ENCODE results near the gene GRIK1.

The GRIK1 gene

DNA sequence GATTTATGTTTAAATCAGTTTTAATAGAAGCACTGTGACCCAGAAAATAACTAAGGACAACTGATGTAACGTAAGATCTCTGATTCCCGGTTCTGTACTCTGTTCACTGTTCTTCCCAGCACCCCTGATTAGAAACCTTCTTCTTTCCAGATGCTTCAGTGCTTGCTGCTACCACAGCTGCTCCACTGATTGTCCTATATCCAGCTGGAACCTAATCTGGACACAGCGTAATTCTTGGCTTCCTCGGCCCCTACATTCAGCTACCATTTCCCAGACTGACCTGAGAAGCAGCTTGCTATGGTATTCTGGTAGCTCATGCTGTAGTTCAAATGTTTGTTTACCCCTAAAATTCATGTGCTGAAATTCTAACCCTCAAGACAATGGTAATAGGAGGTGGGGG, 302.7 kb downstream of the GRIK1 start (continued):
- no peak for TF ChIP-seq ZNF19 (tag by site-specific recombination; IDR thresholded peaks at IDR 0.05; ENCODE audit: low read depth)
- TF ChIP-seq ZNF837 (tag by site-specific recombination; IDR thresholded peaks at IDR 0.05), result no peak
- no peak for TF ChIP-seq ZSCAN23 (tag by site-specific recombination; IDR thresholded peaks at IDR 0.05)
- no peak for TF ChIP-seq ZNF114 (tag by site-specific recombination; IDR thresholded peaks at IDR 0.05)
- TF ChIP-seq, protein P1, sequence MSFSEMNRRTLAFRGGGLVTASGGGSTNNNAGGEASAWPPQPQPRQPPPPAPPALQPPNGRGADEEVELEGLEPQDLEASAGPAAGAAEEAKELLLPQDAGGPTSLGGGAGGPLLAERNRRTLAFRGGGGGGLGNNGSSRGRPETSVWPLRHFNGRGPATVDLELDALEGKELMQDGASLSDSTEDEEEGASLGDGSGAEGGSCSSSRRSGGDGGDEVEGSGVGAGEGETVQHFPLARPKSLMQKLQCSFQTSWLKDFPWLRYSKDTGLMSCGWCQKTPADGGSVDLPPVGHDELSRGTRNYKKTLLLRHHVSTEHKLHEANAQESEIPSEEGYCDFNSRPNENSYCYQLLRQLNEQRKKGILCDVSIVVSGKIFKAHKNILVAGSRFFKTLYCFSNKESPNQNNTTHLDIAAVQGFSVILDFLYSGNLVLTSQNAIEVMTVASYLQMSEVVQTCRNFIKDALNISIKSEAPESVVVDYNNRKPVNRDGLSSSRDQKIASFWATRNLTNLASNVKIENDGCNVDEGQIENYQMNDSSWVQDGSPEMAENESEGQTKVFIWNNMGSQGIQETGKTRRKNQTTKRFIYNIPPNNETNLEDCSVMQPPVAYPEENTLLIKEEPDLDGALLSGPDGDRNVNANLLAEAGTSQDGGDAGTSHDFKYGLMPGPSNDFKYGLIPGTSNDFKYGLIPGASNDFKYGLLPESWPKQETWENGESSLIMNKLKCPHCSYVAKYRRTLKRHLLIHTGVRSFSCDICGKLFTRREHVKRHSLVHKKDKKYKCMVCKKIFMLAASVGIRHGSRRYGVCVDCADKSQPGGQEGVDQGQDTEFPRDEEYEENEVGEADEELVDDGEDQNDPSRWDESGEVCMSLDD (tag by site-specific recombination; IDR thresholded peaks at IDR 0.05), result no peak
- no peak for TF ChIP-seq ZNF324 (tag by site-specific recombination; IDR thresholded peaks at IDR 0.05)
- no peak for TF ChIP-seq ZSCAN30 (tag by site-specific recombination; IDR thresholded peaks at IDR 0.05)

DNA sequence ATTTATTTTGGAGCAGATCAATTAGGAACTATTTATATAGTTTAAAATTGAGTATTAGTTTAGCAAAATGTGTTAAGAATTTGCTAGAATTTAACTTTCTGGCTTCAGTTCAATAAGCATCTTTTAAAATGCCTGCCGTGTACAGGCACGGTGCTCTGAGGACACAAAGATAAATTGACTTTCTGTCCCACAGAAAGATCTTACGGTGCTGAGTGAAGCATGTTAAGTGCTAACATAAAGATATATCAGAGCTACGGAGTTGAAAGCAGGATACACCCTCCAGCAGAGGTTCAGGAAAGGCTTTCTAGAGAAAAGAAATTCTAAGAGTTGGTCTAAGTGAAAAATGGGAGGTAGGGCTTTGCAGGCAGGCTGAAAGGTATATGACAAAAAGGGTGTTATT, 305.4 kb downstream of the GRIK1 start:
- no peaks in the 10 kb centered on the region for H3K36me3 ChIP-seq (ENCODE audit: control insufficient read depth in 2 of 2, insufficient read depth in 1 of 2, low read length in 2 of 2)
- no peak overlapping the region for H3K27ac ChIP-seq (ENCODE audit: extremely low read depth, low read depth, low read length)
- H3K4me1 ChIP-seq (ENCODE audit: control insufficient read depth, insufficient read depth, low read length), result no peaks in the 10 kb centered on the region
- TF ChIP-seq TCF7L2 (IDR thresholded peaks at IDR 0.05; ENCODE audit: borderline replicate concordance, low read depth, low read length) (no peak), KLF1 (tag by site-specific recombination; IDR thresholded peaks at IDR 0.05) (no peak), KLF9 (tag by site-specific recombination; IDR thresholded peaks at IDR 0.05; ENCODE audit: low read depth) (no peak), ZNF324 (tag by site-specific recombination; IDR thresholded peaks at IDR 0.05) (no peak), ZNF548 (tag by site-specific recombination; IDR thresholded peaks at IDR 0.05) (no peak), ZNF37A (tag by site-specific recombination; IDR thresholded peaks at IDR 0.05) (no peak), ZNF184 (tag by site-specific recombination; IDR thresholded peaks at IDR 0.05) (no peak), ZSCAN23 (tag by site-specific recombination; IDR thresholded peaks at IDR 0.05) (no peak), SETDB1 (IDR thresholded peaks at IDR 0.05; ENCODE audit: insufficient read length, low read length) (no peak), ZNF23 (tag by site-specific recombination; IDR thresholded peaks at IDR 0.05; ENCODE audit: borderline replicate concordance) (no peak)
- TF ChIP-seq, protein P2, sequence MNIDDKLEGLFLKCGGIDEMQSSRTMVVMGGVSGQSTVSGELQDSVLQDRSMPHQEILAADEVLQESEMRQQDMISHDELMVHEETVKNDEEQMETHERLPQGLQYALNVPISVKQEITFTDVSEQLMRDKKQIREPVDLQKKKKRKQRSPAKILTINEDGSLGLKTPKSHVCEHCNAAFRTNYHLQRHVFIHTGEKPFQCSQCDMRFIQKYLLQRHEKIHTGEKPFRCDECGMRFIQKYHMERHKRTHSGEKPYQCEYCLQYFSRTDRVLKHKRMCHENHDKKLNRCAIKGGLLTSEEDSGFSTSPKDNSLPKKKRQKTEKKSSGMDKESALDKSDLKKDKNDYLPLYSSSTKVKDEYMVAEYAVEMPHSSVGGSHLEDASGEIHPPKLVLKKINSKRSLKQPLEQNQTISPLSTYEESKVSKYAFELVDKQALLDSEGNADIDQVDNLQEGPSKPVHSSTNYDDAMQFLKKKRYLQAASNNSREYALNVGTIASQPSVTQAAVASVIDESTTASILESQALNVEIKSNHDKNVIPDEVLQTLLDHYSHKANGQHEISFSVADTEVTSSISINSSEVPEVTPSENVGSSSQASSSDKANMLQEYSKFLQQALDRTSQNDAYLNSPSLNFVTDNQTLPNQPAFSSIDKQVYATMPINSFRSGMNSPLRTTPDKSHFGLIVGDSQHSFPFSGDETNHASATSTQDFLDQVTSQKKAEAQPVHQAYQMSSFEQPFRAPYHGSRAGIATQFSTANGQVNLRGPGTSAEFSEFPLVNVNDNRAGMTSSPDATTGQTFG (tag by site-specific recombination; IDR thresholded peaks at IDR 0.05; ENCODE audit: borderline replicate concordance), result no peak
- TF ChIP-seq, protein P3, sequence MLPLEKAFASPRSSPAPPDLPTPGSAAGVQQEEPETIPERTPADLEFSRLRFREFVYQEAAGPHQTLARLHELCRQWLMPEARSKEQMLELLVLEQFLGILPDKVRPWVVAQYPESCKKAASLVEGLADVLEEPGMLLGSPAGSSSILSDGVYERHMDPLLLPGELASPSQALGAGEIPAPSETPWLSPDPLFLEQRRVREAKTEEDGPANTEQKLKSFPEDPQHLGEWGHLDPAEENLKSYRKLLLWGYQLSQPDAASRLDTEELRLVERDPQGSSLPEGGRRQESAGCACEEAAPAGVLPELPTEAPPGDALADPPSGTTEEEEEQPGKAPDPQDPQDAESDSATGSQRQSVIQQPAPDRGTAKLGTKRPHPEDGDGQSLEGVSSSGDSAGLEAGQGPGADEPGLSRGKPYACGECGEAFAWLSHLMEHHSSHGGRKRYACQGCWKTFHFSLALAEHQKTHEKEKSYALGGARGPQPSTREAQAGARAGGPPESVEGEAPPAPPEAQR (tag by site-specific recombination; IDR thresholded peaks at IDR 0.05), result no peak
- TF ChIP-seq, protein P4, sequence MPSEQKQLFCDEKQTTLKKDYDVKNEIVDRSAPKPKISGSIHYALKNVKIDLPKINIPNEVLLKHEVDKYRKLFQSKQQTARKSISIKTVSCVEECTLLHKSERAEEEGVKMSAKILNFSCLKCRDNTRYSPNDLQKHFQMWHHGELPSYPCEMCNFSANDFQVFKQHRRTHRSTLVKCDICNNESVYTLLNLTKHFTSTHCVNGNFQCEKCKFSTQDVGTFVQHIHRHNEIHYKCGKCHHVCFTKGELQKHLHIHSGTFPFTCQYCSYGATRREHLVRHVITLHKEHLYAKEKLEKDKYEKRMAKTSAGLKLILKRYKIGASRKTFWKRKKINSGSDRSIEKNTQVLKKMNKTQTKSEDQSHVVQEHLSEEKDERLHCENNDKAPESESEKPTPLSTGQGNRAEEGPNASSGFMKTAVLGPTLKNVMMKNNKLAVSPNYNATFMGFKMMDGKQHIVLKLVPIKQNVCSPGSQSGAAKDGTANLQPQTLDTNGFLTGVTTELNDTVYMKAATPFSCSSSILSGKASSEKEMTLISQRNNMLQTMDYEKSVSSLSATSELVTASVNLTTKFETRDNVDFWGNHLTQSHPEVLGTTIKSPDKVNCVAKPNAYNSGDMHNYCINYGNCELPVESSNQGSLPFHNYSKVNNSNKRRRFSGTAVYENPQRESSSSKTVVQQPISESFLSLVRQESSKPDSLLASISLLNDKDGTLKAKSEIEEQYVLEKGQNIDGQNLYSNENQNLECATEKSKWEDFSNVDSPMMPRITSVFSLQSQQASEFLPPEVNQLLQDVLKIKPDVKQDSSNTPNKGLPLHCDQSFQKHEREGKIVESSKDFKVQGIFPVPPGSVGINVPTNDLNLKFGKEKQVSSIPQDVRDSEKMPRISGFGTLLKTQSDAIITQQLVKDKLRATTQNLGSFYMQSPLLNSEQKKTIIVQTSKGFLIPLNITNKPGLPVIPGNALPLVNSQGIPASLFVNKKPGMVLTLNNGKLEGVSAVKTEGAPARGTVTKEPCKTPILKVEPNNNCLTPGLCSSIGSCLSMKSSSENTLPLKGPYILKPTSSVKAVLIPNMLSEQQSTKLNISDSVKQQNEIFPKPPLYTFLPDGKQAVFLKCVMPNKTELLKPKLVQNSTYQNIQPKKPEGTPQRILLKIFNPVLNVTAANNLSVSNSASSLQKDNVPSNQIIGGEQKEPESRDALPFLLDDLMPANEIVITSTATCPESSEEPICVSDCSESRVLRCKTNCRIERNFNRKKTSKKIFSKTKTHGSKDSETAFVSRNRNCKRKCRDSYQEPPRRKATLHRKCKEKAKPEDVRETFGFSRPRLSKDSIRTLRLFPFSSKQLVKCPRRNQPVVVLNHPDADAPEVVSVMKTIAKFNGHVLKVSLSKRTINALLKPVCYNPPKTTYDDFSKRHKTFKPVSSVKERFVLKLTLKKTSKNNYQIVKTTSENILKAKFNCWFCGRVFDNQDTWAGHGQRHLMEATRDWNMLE (tag by site-specific recombination; conservative IDR thresholded peaks at IDR 0.05; ENCODE audit: low read depth), result no peak
- TF ChIP-seq, protein P5, sequence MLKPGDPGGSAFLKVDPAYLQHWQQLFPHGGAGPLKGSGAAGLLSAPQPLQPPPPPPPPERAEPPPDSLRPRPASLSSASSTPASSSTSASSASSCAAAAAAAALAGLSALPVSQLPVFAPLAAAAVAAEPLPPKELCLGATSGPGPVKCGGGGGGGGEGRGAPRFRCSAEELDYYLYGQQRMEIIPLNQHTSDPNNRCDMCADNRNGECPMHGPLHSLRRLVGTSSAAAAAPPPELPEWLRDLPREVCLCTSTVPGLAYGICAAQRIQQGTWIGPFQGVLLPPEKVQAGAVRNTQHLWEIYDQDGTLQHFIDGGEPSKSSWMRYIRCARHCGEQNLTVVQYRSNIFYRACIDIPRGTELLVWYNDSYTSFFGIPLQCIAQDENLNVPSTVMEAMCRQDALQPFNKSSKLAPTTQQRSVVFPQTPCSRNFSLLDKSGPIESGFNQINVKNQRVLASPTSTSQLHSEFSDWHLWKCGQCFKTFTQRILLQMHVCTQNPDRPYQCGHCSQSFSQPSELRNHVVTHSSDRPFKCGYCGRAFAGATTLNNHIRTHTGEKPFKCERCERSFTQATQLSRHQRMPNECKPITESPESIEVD (tag by site-specific recombination; IDR thresholded peaks at IDR 0.05), result no peak
- TF ChIP-seq, protein P6, sequence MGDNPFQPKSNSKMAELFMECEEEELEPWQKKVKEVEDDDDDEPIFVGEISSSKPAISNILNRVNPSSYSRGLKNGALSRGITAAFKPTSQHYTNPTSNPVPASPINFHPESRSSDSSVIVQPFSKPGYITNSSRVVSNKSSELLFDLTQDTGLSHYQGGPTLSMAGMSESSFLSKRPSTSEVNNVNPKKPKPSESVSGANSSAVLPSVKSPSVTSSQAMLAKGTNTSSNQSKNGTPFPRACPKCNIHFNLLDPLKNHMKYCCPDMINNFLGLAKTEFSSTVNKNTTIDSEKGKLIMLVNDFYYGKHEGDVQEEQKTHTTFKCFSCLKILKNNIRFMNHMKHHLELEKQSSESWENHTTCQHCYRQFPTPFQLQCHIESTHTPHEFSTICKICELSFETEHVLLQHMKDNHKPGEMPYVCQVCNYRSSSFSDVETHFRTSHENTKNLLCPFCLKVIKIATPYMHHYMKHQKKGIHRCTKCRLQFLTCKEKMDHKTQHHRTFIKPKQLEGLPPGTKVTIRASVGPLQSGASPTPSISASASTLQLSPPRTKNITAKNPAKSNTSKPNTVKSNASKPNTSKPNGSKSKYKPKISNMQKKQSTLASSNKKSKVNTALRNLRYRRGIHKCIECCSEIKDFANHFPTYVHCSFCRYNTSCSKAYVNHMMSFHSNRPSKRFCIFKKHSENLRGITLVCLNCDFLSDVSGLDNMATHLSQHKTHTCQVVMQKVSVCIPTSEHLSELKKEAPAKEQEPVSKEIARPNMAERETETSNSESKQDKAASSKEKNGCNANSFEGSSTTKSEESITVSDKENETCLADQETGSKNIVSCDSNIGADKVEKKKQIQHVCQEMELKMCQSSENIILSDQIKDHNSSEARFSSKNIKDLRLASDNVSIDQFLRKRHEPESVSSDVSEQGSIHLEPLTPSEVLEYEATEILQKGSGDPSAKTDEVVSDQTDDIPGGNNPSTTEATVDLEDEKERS (tag by site-specific recombination; IDR thresholded peaks at IDR 0.05), result no peak
- H3K9me3 ChIP-seq (ENCODE audit: control insufficient read depth, insufficient read depth, low read depth, low read length), result no peaks in the 10 kb centered on the region
- CTCF ChIA-PET, result interaction anchor here (0.7 to 0.8 kb wide), 3 partner anchors 10 to 309 kb away, joined by 3 to 4 read pairs (median 3); no protein-coding TSS in a partner anchor
- POLR2A ChIA-PET, result no interaction called here
- no peak overlapping the region for H3K4me3 ChIP-seq (ENCODE audit: low read depth, low read length)
